ENCODE results near the gene KDM1A.
A peak's percentile ranks its signal among the peaks of the same experiment; 100 is the strongest.

The KDM1A gene

DNA sequence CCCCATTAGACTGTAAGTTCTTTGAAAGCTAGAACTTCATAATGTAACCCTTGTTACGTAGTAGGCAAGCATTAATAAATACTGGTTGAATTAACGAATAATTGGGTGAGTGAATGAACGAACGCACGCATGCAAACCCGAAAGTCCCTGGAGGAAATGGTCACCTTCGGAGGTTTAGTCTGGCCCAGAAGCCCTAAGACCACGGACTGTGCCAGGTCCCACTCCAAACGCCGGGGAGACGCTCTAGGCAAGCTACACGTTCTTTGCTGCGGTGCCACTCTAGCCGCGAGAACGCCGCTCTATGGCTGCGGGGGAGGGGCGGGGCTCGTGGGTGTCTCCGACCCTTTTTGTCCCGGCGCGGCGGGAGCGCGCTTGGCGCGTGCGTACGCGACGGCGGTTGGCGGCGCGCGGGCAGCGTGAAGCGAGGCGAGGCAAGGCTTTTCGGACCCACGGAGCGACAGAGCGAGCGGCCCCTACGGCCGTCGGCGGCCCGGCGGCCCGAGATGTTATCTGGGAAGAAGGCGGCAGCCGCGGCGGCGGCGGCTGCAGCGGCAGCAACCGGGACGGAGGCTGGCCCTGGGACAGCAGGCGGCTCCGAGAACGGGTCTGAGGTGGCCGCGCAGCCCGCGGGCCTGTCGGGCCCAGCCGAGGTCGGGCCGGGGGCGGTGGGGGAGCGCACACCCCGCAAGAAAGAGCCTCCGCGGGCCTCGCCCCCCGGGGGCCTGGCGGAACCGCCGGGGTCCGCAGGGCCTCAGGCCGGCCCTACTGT is at the start of gene KDM1A:
KDM1A (plus strand) TSS at position 375 of the 769 bp plus-strand sequence; CDS start at position 504, 129 bp downstream.
- H3K4me3 ChIP-seq (ENCODE audit: low read depth, low read length), result peak within 1 kb of the TSS; percentile 88
- DNase-seq (ENCODE audit: low read depth), result peak; percentile 98
- TF ChIP-seq, protein P1, sequence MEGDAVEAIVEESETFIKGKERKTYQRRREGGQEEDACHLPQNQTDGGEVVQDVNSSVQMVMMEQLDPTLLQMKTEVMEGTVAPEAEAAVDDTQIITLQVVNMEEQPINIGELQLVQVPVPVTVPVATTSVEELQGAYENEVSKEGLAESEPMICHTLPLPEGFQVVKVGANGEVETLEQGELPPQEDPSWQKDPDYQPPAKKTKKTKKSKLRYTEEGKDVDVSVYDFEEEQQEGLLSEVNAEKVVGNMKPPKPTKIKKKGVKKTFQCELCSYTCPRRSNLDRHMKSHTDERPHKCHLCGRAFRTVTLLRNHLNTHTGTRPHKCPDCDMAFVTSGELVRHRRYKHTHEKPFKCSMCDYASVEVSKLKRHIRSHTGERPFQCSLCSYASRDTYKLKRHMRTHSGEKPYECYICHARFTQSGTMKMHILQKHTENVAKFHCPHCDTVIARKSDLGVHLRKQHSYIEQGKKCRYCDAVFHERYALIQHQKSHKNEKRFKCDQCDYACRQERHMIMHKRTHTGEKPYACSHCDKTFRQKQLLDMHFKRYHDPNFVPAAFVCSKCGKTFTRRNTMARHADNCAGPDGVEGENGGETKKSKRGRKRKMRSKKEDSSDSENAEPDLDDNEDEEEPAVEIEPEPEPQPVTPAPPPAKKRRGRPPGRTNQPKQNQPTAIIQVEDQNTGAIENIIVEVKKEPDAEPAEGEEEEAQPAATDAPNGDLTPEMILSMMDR (conservative IDR thresholded peaks at IDR 0.05; ENCODE audit: low read depth, low read length), result no peak

DNA sequence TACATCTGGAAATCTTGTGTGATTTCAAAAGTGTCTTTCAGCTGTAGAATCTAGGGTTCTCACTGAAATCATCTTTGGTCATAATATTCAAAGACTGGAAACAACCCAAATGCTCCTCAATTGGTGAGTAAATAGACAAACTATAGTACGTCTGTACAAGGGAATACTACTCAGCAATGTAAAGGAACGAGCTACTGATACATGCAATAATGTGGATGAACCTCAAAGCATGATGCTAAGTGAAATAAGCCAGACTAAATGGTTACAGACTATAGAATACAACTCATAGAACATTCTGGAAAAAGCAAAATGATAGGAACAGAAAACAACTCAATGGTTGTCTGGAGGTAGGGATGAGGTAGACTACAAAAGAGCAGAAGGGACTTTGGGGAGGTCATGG is 49.2 kb upstream of the KDM1A start:
- DNase-seq (ENCODE audit: low read depth), result no peak
- H3K4me3 ChIP-seq (ENCODE audit: low read depth, low read length), result no peak overlapping the region
- TF ChIP-seq, protein P1 (conservative IDR thresholded peaks at IDR 0.05; ENCODE audit: low read depth, low read length), result no peak

DNA sequence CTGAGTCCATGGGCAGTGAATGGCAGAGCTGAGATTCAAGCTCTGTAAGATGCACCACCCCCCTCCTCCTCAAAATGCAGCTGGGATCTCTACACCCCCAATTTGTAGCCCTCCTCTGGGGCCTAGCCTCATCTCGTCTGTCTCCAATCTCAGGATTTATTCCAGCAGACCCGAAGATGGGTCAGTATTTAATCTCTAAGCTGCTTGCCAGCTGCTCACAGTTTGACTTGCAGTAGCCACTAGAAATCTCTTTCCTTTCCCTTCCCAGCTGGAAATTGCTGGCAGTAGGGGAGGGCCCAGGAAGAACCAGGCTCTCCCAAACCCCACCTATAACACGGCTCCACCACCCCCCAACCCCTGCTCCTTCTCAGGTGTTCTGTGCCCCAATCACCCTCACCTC is 48.1 kb upstream of the KDM1A start:
- H3K4me3 ChIP-seq (ENCODE audit: low read depth, low read length), result no peak overlapping the region

DNA sequence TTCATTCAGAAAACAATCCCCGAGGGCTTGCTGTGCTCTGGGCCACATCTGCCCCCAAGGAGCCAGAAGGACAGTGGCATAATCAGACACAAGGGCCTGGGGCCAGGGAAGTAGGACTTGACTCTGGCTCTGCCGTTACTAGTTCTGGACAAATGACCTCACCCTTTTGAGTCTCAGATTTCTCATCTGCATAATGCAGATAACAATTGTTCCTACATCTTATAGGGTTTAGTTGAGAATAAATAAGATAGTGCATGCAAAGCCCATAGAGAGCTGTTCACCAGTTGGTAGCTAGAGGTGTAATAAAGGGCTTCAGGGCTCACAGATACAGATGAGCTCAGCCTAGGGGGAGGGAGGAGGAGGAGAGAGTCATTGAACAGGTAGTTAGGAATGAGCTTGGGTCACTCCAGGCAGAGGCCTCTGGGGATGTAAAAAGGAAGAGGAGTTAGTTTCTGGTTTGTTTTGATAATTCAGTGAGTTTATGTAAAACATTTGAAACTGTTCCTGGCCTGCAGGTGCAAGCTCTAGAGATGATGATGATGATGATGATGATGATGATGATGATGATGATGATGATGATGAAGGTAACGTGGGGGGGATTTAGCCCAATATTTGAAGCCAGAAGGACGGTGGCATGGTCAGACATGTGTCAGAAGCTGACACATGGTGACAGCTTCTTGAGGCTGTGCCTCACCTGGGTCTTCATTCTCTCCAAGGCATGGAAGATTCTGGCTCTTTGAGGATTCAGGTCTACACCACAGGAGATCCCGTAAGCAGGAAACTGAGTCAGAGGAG is 47.5 kb upstream of the KDM1A start:
- TF ChIP-seq, protein P1 (conservative IDR thresholded peaks at IDR 0.05; ENCODE audit: low read depth, low read length), result no peak
- H3K4me3 ChIP-seq (ENCODE audit: low read depth, low read length), result no peak overlapping the region
- DNase-seq (ENCODE audit: low read depth), result peak; percentile 35

More for the DNA sequence above, 48.1 kb upstream of the KDM1A start:
- no peak for DNase-seq (ENCODE audit: low read depth)
- TF ChIP-seq, protein P1 (conservative IDR thresholded peaks at IDR 0.05; ENCODE audit: low read depth, low read length), result no peak

DNA sequence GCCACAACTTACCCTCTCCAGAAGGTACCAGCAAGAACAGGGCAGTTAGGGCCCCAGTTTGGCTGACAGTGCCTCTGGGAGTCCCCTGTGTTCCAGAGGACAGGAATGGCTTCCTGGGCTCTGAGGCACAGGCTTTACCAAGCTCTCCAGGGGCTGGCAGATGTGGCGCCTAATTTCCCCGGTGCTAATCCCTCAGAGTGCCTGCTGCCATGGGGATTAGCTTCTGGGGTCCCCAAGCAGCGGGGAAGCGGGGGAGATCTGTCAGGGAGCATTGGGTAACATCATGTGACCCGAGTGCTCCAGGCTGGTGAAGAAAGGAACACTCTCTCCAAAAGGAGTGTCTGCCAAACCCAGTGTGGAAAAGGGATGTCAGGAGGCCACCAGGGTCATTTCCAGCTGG is 46.5 kb upstream of the KDM1A start, which contains the start of gene LACTBL1:
LACTBL1 (minus strand) TSS at position 107 of the 400 bp plus-strand sequence. CDS start 550 bp downstream, outside the sequence.
- DNase-seq (ENCODE audit: low read depth), result no peak
- H3K4me3 ChIP-seq (ENCODE audit: low read depth, low read length), result no peak within 1 kb of the TSS
- TF ChIP-seq, protein P1 (conservative IDR thresholded peaks at IDR 0.05; ENCODE audit: low read depth, low read length), result no peak

DNA sequence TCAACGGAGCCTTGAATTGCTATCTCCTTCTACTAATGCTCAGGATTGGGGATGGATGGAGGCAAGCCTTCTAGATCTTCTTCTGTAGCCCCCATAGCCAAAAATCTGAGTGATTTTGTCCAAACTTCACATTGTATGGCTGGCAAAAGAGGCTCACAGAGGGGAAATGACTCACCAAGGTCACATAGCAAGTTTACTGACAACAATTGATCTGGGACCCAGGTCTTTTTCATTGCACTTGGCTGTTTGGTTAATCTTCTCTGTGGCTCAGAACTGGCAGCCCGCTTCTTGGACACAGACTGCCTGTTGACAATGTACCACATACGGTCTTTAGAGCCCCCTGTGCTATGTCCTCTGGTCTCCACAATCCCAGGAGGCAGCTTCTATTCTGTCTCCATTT is 43.6 kb upstream of the KDM1A start:
- DNase-seq (ENCODE audit: low read depth), result no peak
- TF ChIP-seq, protein P1 (conservative IDR thresholded peaks at IDR 0.05; ENCODE audit: low read depth, low read length), result no peak
- H3K4me3 ChIP-seq (ENCODE audit: low read depth, low read length), result no peak overlapping the region

Measured in choroid plexus epithelial cell (primary cell).